Subcutaneous adipose tissue (tissue), 4 donors: ENCODE data around the gene MAGI1. TPM values are rescaled to one million over a fixed set of nuclear protein-coding genes. Genes with fewer than 3 reads are reported as not detected.

Experiments used
- CTCF ChIP-seq: fragments of 450-650 bp; IDR thresholded peaks from one replicate; pipeline ENCODE4 v1.5.1; 2016; ENCODE audit warnings: low read depth, mild to moderate bottlenecking, control low read depth, antibody characterized with exemption, moderate library complexity
- total RNA-seq, 4 donors: library from RNA; depleted of rRNA; stranded (reverse); fragments of >200 nt; gene quantifications; one replicate each; pipeline ENCODE4 v1.1.0, GENCODE V29; 2016

MAGI1 gene
- total RNA-seq, 4 donors from 2014 or later: 15.3 to 56.9 (median 35.4) TPM

DNA sequence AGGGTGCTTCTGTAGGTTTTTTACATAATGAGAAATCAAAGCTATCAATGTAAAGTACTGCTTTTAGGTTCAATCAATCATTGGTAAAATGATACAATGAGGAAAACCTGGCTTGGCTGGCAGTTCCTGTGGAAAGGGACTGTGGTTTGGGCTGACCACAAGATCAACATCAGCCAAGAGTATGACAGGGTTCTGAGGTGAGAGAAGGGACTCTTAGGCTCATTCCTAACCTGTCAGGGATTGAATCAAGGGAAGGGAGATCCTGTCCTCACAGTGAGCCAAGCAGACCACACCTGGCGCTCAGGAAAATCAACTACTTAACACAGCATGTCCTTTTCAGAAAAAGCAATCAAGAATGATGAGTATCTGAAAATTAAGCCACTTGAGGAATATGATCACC, 111.1 kb downstream of the MAGI1 start:
- no peak for TF ChIP-seq CTCF

GRCh38 chr3:65925254-65925954, 113.3 kb downstream of the MAGI1 start:
- TF ChIP-seq CTCF: no peak

- no peak for TF ChIP-seq CTCF
Observed at GRCh38 chr3:65924762-65925161, 114.0 kb downstream of the MAGI1 start.

GRCh38 chr3:65922441-65922840, 116.3 kb downstream of the MAGI1 start:
- TF ChIP-seq CTCF: no peak

DNA sequence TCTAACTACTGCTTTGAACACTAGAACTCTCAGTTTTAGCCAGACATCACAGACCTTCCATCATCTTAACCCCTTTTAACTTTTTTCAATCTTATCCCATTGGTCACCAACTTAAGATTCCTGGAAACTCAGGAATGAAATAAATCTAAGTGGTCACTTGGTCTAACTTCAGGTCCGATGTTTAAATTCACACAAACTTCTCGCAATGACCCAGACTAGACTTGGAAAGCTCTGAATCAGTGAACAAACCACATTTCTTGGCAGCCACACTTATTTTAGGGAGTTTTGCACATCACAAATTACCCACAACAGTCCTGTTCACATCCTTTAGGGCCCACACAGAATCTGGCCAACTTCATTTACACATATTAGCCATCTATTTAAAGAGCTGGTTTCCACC, 118.9 kb downstream of the MAGI1 start:
- no peak for TF ChIP-seq CTCF

DNA sequence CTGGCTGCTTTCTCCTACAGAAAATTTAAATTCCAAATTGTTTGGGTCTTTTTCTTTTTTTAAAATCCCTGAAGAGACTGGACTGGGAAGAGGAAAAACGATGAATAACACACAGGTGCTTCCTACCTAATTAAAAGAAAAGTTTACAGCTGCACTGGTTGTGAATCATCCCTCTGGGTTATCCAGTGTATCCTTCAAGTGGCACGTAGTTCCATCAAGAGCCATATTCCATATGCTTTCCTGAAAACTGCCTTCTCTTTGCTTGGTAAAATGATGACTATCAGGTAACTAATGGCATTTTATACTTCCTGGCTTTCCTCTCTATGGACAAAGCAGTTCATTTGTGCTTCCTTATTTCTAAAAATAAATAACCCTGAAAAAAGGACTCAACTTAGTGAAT, 123.2 kb downstream of the MAGI1 start:
- no peak for TF ChIP-seq CTCF

- no peak for TF ChIP-seq CTCF
Observed at GRCh38 chr3:65914740-65915367, 123.9 kb downstream of the MAGI1 start.
